ENCODE data around the gene THNSL1. TPM values are rescaled to one million over a fixed set of nuclear protein-coding genes. Genes with fewer than 3 reads are reported as not detected.

The THNSL1 gene
- total RNA-seq, 1 donor from 2014 or later, result 3.1 TPM

DNA sequence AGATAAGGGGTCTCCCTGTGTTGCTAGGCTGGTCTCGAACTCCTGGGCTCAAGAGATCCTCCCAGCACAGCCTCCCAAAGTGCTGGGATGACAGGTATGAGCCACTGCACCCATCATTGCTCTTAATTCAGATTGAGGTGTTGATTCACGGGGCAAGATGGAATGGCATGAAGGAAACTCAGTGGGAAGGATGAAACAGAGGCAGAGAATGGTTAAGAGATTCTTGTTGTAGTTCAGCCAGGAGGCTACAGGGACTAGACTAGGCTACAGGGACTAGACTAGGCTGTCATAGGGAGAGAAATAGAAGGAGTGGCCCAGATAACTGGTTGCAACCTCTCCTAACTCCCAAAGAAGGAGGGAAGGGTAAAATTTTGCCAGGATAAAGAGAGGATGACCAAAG, 48.0 kb downstream of the THNSL1 start:
- Mint-ChIP-seq H3K4me3 (ENCODE audit: low read depth) (no peak overlapping the region), H3K9me3 (no peaks in the 10 kb centered on the region), H3K27ac (no peak overlapping the region), H3K4me1 (ENCODE audit: low read depth) (peaks cover 18% of the 10 kb centered on the region), H3K27me3 (ENCODE audit: low read depth) (no peaks in the 10 kb centered on the region), H3K36me3 (ENCODE audit: low read depth) (no peaks in the 10 kb centered on the region)
- intact Hi-C loops (cut with micrococcal nuclease), result loop anchor here (5.0 kb wide), 1 partner anchor 342 kb away; the partner anchor contains the start of gene ARHGAP21
- DNase-seq (ENCODE audit: low spot score), result no peak

DNA sequence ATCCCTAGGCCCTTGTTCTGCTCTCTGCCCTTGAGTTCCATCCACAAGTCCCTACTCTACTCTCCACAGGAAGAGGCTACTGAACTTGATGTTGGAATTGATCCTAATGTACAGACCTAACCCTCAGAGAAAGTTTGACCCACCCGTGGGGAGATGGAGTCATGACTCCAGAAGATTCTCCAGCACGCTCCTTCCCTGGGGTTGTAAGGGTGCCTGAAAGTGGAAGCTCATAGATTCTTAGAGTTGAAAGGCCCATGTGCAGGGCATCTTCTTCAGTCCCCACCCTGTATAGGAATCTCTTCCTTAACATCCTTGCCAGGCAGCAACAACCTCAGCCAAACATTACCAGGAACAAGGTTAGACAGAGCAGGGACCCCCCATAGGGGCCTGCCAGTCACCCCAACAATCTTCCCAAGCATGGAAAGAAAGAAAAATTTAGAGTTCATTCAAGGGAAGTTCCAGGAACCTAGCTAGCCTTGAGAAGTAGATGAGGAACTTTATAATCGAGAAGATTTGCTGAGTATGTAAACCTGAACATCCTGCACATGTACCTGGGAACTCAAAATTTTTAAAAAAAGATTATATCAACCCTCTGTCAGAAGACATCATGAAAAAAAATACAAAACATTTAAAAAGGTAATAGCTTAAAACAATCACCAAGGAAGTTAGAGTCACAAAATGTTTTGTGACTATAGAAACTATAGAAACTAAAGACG, 49.5 kb downstream of the THNSL1 start:
- Mint-ChIP-seq H3K27me3 (ENCODE audit: low read depth) (no peaks in the 10 kb centered on the region), H3K36me3 (ENCODE audit: low read depth) (no peaks in the 10 kb centered on the region), H3K4me1 (ENCODE audit: low read depth) (peaks cover 18% of the 10 kb centered on the region), H3K27ac (no peak overlapping the region), H3K9me3 (no peaks in the 10 kb centered on the region), H3K4me3 (ENCODE audit: low read depth) (no peak overlapping the region)
- intact Hi-C loops (cut with micrococcal nuclease), result no loop called here
- no peak for DNase-seq (ENCODE audit: low spot score)

DNA sequence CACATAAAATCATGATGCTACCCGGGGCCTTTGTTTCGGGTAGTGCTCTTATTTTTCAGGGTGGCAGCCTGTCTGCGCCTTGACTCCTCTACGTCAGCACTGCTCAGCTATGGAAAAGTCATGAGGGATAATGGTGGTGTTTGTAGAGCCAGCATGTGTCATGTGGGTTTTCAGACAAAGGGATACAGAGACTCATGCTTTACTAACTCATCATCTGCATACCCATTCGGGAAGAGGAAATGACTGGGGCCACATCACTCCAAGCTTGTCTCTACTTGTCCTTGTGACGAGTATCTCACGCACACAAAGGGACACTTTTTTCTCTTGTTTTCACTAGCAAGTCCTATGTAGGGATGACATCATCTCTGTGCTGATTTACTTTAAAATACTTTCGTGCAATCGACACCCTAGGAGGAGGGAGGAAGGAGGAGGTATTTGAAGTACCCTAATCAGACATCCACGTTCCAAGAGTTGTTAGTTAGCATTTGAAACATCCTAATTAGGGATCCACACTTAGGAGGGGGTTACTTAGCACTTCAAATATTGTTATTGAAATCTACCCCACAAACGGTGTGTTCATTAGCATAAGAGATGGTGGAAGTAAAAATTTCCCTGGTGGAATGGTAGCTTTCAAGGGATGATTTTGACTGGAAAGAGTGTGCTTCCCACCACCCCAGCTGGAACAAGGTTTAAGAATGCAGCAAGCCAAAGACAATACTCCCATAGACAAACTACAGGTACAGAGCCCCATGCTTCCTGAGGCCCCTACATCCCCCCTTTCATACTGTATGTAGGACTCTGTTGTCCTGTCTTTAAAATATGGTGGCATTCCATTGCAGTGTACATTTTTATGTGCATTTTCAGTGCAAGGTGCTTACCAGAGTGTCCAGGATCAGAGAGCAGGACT, 52.0 kb downstream of the THNSL1 start:
- Mint-ChIP-seq H3K9me3 (no peaks in the 10 kb centered on the region), H3K4me3 (ENCODE audit: low read depth) (no peak overlapping the region), H3K4me1 (ENCODE audit: low read depth) (peaks cover 5% of the 10 kb centered on the region), H3K27me3 (ENCODE audit: low read depth) (no peaks in the 10 kb centered on the region), H3K36me3 (ENCODE audit: low read depth) (no peaks in the 10 kb centered on the region), H3K27ac (no peak overlapping the region)
- DNase-seq (ENCODE audit: low spot score), result no peak
- intact Hi-C loops (cut with micrococcal nuclease), result no loop called here

DNA sequence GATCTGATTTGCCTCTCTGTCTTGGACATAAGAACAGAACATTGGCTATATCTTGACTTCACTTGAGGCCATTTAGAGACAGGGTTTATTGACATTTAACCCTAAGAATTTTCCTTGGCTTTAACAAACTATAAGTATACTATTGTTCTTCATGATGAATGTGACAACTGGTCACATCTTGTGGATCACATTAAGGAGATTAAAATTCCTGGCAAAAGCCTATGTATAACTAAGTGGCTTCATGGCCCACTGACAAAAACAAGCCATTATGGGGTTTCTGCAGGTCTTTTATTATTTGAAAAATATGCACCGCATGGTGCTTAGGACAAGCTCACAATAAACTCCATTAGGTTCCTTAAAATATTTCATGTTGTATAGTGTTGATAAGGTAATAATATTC, 54.8 kb downstream of the THNSL1 start:
- Mint-ChIP-seq H3K36me3 (ENCODE audit: low read depth) (no peaks in the 10 kb centered on the region), H3K27ac (no peak overlapping the region), H3K9me3 (no peaks in the 10 kb centered on the region), H3K4me3 (ENCODE audit: low read depth) (no peak overlapping the region), H3K4me1 (ENCODE audit: low read depth) (no peaks in the 10 kb centered on the region), H3K27me3 (ENCODE audit: low read depth) (peaks cover 13% of the 10 kb centered on the region)
- DNase-seq (ENCODE audit: low spot score), result no peak
- intact Hi-C loops (cut with micrococcal nuclease), result no loop called here

DNA sequence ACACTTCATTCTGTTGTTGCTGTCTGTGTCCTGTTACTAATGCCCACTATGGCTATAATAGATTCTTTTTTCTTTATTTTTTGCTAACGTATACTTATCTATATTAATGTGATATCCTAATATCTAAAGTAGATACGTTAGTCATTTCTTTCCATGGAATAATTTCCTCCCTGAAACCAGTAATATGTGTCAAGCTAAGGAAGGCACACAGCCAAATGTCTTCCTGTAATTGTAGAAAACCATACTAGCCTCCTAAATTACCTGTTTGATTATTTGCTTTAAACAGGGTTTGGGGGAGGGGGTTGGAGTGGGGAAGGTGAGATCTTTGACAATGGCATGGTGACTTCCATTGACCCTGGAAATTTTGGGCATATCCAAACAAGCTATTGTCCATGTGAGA, 56.4 kb downstream of the THNSL1 start:
- no peak overlapping the region for H3K4me3 Mint-ChIP-seq (ENCODE audit: low read depth)
- H3K27ac Mint-ChIP-seq, result no peak overlapping the region
- peaks cover 13% of the 10 kb centered on the region for H3K27me3 Mint-ChIP-seq (ENCODE audit: low read depth)
- H3K36me3 Mint-ChIP-seq (ENCODE audit: low read depth), result no peaks in the 10 kb centered on the region
- no peaks in the 10 kb centered on the region for H3K4me1 Mint-ChIP-seq (ENCODE audit: low read depth)
- H3K9me3 Mint-ChIP-seq, result no peaks in the 10 kb centered on the region
- DNase-seq (ENCODE audit: low spot score), result no peak
- intact Hi-C loops (cut with micrococcal nuclease), result no loop called here

DNA sequence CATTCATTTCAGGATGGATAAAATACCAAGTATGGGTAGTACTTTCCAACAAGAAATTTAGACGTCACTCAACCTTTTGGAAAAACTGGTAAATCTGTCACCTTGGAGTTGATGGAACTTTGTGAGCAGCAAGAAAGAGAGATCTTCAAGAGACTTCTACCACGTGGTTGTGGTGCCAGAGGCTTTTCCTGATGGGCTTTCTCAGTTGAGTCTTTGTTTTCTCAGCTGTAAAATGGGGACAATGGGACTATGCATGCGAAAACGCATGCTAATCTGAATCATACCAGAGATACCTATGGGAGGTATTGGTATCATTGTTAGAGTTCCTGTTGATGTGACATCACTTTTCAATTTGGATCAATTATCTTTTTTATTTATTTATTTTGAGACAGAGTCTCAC, 59.4 kb downstream of the THNSL1 start:
- no peak for DNase-seq (ENCODE audit: low spot score)
- Mint-ChIP-seq H3K4me3 (ENCODE audit: low read depth) (no peak overlapping the region), H3K36me3 (ENCODE audit: low read depth) (no peaks in the 10 kb centered on the region), H3K4me1 (ENCODE audit: low read depth) (peaks cover 5% of the 10 kb centered on the region), H3K27ac (no peak overlapping the region), H3K27me3 (ENCODE audit: low read depth) (peaks cover 14% of the 10 kb centered on the region), H3K9me3 (no peaks in the 10 kb centered on the region)
- intact Hi-C loops (cut with micrococcal nuclease), result loop anchor here (5.0 kb wide), 1 partner anchor 59 kb away; the partner anchor contains the start of genes ENKUR and THNSL1

Other genes with a start within 250 kb of the THNSL1 start
- gene PRTFDC1, start 64.0 kb upstream of the THNSL1 start, total RNA-seq, result 0.11 and 0.25 TPM in 2 replicates
- not detected in 2 replicates for gene ENKUR, start 454 bp upstream of the THNSL1 start, total RNA-seq
- 0.34 TPM in 2 replicates for gene GPR158, start 158.4 kb downstream of the THNSL1 start, total RNA-seq